Raji (cell line): ENCODE results near the gene ANGPTL8.

ENCODE experiments used
- POLR2A ChIP-seq: IDR thresholded peaks from 2 replicates; pipeline ENCODE4 v1.6.1; 2011; ENCODE audit warnings: low read depth, low read length, control low read depth; ENCODE audit not compliant: insufficient read depth

The ANGPTL8 gene

DNA sequence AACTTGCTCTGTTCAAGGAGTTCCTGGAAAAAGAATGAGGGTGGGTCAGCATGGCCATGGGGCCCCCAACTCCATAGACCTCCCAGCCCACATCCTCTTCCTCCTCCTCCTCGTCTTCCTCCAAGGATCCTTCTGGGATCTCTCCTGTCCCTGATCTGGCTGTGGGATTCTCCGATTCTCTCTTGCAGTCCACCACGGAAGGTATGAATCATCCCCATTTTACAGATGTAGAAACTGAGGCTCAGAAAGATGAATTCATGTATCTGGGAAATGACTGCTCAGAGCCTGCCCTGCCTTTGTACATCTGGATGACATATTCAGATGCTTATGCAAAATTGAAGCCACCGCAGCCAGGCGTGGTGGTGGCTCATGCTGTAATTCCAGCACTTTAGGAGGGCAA is 39.9 kb upstream of the ANGPTL8 start:
- TF ChIP-seq POLR2A = no peak

DNA sequence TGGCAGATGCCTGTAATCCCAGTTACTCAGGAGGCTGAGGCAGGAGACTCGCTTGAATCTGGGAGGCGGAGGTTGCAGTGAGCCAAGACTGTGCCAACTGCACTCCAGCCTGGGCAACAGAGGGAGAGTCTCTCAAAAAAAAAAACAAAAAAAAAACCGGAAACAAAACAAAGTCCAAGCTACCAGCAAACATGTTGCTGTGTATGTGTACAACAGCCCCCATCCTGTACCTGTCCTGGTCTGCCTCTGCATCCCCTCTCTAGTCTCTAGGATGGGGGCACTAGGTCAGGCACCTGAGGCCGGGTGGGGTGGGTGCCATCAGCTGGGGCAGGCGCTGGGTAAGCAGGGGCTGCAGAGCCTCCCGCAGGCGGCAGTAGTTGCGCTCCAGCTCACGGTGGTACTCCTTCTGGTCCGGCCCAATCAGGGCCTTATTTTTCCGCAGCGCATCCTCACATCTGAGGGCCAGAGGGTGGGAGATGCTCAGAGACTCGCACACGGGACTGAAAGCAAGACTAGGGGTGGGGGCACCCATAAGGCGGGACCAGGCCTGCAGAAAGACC is 39.3 kb upstream of the ANGPTL8 start:
- TF ChIP-seq POLR2A = no peak

DNA sequence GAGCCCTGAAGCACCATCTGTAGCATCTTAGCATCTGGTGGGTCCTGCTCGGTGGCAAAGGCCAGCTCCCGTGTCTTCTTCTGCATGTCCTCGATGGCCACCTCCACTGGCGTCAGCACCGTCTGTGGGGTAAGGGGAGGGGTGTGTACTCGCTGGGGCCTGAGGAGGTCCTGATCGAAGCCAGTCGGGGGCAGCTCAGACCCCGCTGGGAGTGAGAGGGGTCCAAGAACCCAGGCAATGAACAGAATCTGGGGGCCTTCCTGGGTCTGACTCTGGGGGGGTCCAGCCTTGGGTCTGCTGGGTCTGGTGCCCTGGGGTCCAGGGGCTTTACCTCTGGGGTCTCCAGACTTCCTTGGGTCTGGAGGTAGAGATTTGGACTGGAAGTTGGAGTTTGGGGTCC is 38.5 kb upstream of the ANGPTL8 start:
- no peak for TF ChIP-seq POLR2A

DNA sequence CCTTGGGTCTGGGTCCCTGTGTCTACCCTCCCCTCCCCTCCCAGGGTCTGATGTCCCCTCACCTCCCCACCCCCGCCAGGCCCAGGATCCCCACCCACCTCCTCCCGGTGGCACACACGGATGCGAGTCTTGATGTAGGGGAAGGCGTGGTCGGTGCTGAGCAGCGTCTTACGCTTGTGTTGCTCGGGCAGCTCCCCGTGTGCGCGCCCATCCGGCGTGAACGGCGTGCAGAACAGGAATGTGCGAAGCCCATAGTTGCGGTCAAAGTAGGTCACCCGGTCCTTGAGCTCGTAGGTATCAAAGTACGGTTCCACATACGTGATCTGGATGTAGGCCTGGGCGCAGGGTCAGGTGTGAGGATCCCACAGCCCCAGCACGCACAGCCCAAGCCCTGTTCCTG is 37.6 kb upstream of the ANGPTL8 start:
- TF ChIP-seq POLR2A = no peak

DNA sequence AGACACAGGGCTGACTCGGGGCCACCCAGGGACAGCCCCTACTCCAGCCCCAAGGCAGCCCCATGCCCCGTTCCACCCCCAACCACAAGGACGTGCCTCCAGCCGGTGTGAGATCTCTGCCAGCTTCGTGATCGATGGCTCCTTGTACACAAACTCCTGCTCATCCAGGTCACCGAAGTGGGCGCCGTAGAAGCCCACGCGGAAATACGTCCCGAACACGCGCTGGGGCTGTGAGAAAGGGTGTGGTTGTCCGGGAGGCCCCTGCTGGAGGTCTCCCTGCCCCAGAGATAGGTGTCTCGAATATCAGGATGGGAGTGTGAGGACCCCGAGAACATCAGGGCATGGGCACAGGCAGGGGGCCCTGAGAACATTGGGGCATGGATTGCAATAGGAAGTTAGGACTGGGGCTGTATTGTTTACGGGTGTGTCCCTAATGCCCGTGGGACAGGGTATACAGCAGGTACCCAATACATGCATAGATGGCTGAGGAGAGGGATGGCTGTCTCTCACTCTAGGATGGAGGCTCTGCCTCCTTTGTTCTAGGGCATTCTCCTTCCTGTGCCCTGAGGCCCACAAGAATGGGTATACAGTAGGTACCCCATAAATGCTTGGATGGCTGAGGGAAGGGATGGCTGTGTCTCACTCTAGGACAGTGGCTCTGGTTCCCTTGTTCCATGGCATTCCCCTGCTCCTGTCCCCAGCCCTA is 36.8 kb upstream of the ANGPTL8 start:
- TF ChIP-seq POLR2A = no peak

DNA sequence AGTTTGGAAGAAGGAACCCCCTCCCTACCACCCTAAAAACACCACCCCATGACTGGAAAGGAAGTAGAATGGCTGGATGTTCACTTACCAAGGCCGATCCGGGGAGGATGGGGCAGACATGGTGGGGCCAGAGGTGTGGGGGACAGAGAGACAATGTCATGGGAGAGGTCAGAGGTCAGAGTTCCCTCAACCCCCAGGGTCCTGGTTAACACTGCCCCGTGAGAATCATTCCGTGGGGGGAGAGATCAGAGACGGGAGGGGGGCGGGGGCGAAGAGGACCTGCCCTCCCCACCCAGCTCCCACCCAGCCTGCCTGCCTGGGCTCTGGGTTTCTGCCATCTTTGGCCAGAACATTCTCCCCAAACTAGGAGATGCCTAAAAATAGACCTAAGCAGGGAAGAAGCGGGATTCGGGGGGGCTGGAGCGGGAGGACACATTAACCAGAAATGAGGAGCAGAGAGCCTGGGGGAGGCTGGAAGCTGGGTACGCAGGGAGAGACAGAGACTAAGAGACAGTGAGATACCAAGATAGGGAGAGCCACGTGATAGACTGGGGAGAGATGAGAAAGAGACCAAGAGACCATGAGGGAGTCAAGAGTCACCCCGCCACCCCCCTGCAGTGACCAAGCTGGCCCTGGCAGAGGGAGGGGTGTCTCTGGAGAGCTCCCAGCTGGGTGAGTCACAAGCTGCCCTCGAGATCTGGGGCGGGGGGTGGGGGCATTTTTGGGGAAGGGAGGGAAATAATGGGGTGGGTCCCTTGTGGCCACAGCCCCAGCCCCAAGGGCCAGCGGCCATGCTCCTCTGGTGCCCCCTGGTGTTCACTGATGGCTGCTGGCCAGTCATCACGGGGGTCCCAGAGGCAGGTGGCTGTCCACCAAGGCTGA is 36.0 kb upstream of the ANGPTL8 start:
- no peak for TF ChIP-seq POLR2A

DNA sequence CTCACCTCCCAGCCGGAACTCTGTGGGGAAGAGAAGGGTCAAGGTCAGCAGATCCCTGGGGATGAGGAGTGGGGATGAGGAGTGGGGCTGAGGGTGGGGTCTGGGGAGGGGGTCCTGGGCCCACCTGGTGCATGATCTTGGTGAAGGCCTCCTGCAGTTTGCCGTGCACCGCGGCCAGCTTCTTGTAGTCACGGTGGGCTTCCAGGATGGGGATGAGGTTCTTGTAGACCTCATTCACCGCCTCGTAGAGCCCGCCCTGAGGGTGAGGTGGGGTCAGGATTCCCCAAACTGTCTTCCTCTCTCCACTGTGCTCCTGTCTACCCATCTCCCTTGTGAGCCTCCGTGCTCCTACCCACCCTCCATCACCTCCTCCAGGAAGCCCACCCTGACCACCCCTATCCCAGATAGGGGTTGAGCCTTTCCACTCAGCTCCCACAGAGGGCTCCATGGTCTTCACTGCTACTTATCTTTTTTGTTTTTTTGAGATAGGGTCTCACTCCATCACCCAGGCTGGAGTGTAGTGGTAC is 35.3 kb upstream of the ANGPTL8 start:
- no peak for TF ChIP-seq POLR2A

DNA sequence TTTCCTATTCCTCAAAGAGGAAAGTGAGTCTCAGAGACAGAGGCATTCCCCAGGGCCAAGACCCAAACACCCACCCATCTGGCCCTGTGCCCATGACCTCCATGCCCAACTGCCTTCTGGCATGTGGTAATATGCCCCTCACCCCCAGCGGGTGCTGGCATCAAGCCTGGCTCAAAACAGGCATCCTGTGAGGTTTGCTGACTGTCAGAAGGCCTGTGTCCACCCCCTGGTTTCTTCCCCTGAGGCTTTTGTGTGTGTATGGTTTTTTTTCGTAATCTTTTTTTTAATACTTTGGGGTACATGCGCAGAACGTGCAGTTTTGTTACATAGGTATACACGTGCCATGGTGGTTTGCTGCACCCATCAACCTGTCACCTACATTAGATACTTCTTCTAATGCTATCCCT is 34.5 kb upstream of the ANGPTL8 start:
- no peak for TF ChIP-seq POLR2A

DNA sequence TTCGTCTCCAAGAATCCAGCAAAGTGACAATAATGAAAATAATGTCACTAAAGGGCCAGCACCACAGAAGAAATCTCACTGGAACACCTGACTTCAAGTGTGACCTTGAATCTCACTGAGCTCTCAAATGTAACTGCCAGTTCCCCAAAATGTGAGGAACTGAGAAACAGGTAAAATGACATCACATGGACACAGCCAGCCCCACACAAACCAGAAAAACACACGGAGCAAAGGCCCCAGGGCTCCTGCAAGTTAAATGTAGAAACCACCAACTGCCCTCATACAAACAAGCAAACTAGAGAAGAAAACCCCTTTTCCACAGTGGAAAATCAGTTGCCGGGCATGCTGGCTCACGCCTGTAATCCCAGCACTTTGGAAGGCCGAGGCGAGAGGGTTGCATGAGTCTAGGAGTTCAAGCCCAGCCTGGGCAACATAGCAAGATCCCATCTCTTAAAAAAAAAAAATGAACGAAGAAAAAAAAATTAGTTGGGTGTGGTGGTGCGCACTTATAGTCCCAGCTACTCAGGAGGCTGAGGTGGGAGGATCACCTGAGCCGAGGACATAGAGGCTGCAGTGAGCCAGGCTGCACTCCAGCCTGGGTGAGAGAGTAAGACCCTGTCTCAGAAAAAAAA is 33.4 kb upstream of the ANGPTL8 start:
- TF ChIP-seq POLR2A = no peak

DNA sequence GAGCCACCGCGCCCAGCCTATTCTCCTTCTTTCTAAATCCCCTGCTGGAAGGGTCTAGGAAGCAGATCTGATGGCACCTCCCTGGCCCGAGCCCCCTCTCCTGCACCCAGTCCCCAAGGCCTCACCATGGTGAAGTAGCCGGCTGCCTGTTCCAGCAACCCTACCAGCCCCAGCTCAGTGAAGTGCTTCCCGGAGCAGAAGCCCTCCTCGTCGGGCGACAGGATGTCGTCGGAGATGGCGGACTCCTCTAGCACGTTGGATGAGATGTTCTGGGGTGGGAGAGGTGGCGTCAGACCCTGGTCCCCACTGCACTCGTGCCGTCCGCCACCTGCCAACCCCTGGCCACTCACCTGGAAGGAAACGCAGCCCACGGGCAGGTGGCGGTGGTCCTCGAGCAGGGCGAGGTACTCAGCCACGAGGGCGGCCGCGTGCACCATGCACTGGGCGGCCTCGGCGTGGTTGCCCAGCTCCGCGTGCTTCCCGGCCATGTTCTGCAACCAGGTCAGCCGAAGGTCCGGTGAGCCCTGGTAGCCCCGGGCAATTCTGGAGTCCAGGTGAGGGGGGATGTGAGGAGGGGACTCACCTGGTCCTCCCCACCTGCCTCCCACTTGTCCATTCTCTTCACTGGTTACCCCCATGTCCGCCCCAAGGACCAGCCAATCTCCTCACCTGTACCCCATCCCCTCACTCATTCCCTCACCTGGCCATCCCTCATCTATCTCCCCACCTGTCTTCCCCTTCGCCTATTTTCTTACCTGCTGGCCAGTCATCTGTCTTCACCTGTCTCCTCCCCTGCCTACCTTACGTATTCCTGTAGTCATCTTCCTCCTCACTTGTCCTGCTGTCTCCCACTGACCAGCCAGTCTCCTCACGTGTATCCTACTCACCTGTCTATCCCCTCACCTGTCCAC is 30.6 kb upstream of the ANGPTL8 start:
- no peak for TF ChIP-seq POLR2A

DNA sequence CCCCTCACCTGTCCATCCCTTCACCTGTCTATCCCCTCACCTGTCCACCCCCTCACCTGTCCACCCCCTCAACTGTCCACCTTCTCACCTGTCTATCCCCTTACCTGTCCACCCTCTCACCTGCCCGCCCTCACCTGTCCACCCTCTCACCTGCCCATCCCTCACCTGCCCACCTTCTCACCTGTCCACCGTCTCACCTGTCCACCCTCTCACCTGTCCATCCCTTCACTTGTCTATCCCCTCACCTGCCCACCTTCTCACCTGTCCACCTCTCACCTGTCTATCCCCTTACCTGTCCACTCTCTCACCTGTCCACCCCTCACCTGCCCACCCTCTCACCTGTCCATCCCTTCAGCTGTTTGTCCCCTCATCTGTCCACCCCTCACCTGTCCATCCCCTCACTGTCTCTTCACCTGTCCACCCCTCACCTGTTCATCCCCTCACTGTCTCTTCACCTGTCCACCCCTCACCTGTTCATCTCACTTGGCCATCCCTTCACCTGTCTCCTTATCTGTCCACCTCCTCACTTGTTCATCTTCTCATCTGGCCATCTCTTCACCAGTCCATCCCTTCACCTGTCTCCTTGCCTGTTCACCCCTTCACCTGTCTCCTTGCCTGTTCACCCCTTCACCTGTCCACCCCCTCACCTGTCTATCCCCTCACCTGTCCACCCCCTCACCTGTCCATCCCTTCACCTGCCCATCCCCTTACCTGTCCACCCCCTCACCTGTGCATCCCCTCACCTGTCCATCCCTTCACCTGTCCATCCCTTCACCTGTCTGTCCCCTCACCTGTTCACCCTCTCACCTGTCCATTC is 29.4 kb upstream of the ANGPTL8 start:
- no peak for TF ChIP-seq POLR2A

DNA sequence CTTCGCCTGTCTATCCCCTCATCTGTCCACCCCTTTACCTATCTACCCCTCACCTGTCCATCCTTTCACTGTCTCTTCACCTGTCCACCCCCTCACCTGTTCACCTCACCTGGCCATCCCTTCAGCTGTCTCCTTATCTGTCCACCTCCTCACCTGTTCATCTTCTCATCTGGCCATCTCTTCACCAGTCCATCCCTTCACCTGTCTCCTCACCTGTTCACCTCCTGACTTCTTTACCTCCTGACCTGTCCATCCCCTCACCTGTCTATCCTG is 28.8 kb upstream of the ANGPTL8 start:
- TF ChIP-seq POLR2A = no peak

DNA sequence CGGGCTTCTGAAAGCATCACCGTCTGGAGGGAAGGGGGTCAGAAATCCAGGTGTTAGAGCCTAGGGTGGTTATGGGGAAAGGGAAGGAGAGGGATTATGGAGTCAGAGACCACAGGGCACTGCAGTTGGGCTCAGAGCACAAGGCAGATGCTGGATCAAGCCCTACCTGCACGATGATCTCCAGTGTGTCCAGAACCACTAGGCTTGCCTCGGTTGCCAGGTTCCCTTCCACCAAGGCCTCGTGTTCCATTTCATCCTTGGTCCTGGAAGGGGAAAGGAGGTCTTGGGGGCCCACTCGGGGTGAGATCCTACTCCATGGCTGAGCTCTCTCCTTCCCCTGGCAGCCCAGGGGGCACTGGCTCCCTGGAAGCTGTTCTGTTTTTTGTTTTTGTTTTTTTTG is 25.0 kb upstream of the ANGPTL8 start:
- TF ChIP-seq POLR2A = no peak

DNA sequence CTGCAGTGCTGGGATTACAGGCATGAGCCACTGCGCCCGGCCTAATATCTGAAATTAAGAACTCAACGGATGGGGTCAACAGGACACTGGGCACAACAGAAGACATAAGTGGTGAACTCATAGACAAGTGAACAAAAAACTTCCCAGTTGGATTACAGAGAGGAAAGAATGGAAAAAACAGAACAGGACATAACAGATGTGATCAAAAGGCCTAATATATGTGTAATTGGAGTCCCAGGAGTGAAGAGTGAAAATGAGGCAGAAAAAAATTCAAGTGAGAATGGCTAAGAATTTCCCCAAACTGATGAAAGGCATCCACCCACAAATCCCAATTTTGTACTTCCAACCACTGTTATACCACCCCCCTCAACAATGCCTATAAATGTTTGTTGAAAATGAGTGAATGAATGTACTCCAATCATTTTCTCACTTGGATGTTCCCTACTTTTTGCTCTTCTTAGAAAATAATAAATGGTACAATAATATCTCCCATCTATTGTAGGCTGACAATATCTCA is 18.3 kb upstream of the ANGPTL8 start:
- no peak for TF ChIP-seq POLR2A
